Adrenal gland (tissue), 12 donors: ENCODE results near the gene FAM200B. TPM values are rescaled to one million over a fixed set of nuclear protein-coding genes. Genes with fewer than 3 reads are reported as not detected.

Source experiments
- DNase-seq, 7 donors: peaks; one replicate each; pipeline ENCODE4 v3.0.0-alpha.2; 2019 to 2020
- H3K27ac ChIP-seq, 5 donors: fragments of 200-600 bp; sonication (generic) in 4 of 5; 1 replicate in 3 of 5; 2 replicates in 2 of 5; pipeline versions ENCODE4 v1.5.1 to v1.8.0; 2016 to 2020; ENCODE audit warnings: mild to moderate bottlenecking in 1 of 5
- H3K27me3 ChIP-seq: fragments of 200-600 bp; 2 replicates; pipeline ENCODE4 v1.8.0; 2021
- H3K36me3 ChIP-seq, 2 donors: fragments of 200-600 bp; replicated peaks in 1 of 2; 1 replicate in 1 of 2; 2 replicates in 1 of 2; pipeline versions ENCODE4 v1.5.1 to v1.8.0; 2018 to 2022
- H3K4me1 ChIP-seq, 2 donors: fragments of 200-600 bp; replicated peaks in 1 of 2; 1 replicate in 1 of 2; 2 replicates in 1 of 2; pipeline versions ENCODE4 v1.5.1 to v1.8.0; 2018 to 2021
- H3K4me3 ChIP-seq, 4 donors: fragments of 200-600 bp; sonication (generic) in 3 of 4; one replicate each; pipeline ENCODE4 v1.5.1; 2016 to 2018
- H3K9me3 ChIP-seq, 3 donors: fragments of 200-600 bp; sonication (generic) in 1 of 3; replicated peaks in 1 of 3; 1 replicate in 2 of 3; 2 replicates in 1 of 3; pipeline versions ENCODE4 v1.5.1 to v1.8.0; 2016 to 2021
- CTCF ChIP-seq, 6 experiments: fragments of 450-650 bp in 4 of 6; fragments of 200-600 bp in 2 of 6; sonication (generic) in 1 of 6; IDR thresholded peaks; 1 replicate in 5 of 6; 2 replicates in 1 of 6; pipeline versions ENCODE4 v1.5.1 to v1.8.0; 2016 to 2021; ENCODE audit warnings: antibody characterized with exemption in 6 of 6, mild to moderate bottlenecking in 2 of 6, moderate library complexity in 1 of 6
- POLR2A ChIP-seq, 2 donors: fragments of 450-650 bp; IDR thresholded peaks; one replicate each; pipeline ENCODE4 v1.6.1; 2017; ENCODE audit warnings: antibody characterized with exemption in 2 of 2, mild to moderate bottlenecking in 2 of 2, moderate library complexity in 1 of 2
- WGBS, 4 donors: extraction: QIAGEN DNeasy Blood & Tissue Kit in 2 of 4; methylation state at CpG; one replicate each; pipeline versions ENCODE4 v1.1.5 to v1.1.7; 2013 to 2017; 5-methylcytosine and 5-hydroxymethylcytosine counted together
- intact Hi-C, 2 donors: fragments of 100-400 bp; cut with DNase I; formaldehyde crosslinking; loops; one replicate each; pipeline versions ENCODE4 v1.14.1 to v1.15.0; 2022 to 2023
- polyA plus RNA-seq, 3 donors: library from polyadenylated mRNA; stranded (reverse); fragments of 200-250 nt in 2 of 3; fragments of 350-450 nt in 1 of 3; fragmentation: Illumina TruSeq in 1 of 3; extraction: RNeasy Lipid Tissue Mini Kit (QIAGEN cat#74804) in 1 of 3; gene quantifications; one replicate each; pipeline ENCODE4 v1.2.3, GENCODE V29; 2013 to 2014
- total RNA-seq, 9 donors: library from RNA; depleted of rRNA in 4 of 9; stranded (reverse); fragments of >200 nt in 4 of 9; fragments of 120-200 nt in 1 of 9; fragmentation: NEBNext Ultra II Directional in 1 of 9; extraction: Animal tissue kit (Norgen Biotek cat#: 25700) in 1 of 9; gene quantifications; one replicate each; pipeline versions ENCODE4 v1.1.0 to v1.2.4, GENCODE V29; 2013 to 2023
- donor health status: healthy with polysubstance abuse.
- donor health status: Bipolar disorder and iron deficiency.
- donor health status: DM: yes; HTN: yes; CAD: no.
- donor health status: DM: no; HTN: no; CAD: no.
- donor health status: DM: no; HTN: no; CAD: no.
- donor health status: DM: yes; HTN: yes; CAD: no.

The FAM200B gene
- total and polyA plus RNA-seq, 12 donors = 32.0 to 90.3 (median 61.4) TPM

DNA sequence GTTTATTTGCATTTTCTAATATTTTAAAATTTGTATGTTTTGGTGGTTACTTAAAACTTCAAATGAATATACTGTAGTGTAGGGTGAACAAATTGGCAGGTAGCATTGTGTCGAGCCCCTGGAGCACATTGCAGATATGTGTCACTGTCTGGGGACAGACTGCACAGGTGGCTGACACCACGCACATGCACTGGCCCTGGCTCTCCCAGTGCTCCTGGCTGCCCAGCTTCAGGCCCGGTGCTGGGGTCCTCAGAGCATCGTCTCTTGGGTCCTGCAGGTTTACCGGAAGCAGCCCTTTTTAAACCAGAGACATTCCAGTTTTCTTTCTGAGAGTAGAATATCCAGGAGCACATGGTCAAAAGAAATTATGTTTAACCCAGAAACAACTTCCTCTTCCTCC is 36.8 kb downstream of the FAM200B start:
- Histone ChIP-seq H3K27ac (no peak overlapping the region), H3K36me3 (no peaks in the 10 kb centered on the region), H3K9me3 (no peaks in the 10 kb centered on the region), H3K27me3 (no peaks in the 10 kb centered on the region), H3K4me1 (peaks cover 0 to 17% of the 10 kb centered on the region in 2 donors), H3K4me3 (no peak overlapping the region)
- no peak for DNase-seq
- WGBS, 4 donors = 83 to 94% (median 87%) methylated on average over 5 of the region's 5 CpGs
- intact Hi-C loops = no loop called here
- TF ChIP-seq POLR2A (IDR thresholded peaks at IDR 0.05) (no peak), CTCF (IDR thresholded peaks at IDR 0.05) (no peak)

DNA sequence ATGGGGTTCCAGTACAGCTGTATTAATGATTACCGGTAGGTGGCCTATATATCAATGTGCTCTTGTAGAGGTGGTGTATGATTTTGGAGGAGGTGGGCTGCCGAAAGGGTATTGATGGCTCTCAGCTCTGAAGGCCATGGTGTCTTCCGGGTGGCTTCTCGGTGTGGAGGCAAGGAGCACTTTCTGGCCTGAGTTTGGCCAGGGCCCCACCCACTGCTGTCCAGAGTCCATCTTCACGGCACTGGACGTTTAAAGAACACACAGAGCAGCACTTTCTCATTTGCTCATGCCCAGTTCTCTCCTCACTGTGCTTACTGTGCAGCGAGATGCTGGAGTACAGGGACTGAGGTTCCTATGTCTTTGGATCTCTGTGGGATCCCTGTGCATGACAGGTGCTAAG is 37.3 kb downstream of the FAM200B start:
- Histone ChIP-seq H3K27me3 (no peaks in the 10 kb centered on the region), H3K9me3 (no peaks in the 10 kb centered on the region), H3K27ac (no peak overlapping the region), H3K36me3 (no peaks in the 10 kb centered on the region), H3K4me3 (no peak overlapping the region), H3K4me1 (peaks cover 0 to 17% of the 10 kb centered on the region in 2 donors)
- no peak for TF ChIP-seq CTCF (IDR thresholded peaks at IDR 0.05)
- TF ChIP-seq POLR2A (IDR thresholded peaks at IDR 0.05) = no peak
- 86 to 94% (median 92%) methylated on average over 7 of the region's 7 CpGs for WGBS, 4 donors
- intact Hi-C loops = no loop called here
- DNase-seq = no peak

DNA sequence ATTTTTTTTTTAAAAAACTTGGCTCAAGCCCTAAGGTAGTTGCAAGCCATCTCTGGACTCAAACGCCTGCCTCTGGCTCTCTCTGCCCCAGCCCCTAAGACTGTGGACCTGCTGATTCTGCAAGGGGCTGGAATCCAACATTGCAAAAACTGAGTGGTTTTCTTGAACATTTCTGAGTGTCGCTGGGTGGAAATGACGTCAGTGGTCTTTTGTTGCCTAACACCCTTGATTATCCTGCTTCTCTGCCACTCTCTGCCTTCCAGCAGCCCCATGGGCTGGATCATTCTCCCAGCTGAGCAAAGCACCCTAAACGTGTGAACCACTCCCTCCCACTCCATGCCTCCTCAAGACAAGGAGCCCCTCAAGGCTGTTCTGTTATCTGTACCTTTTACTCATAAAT is 37.9 kb downstream of the FAM200B start:
- Histone ChIP-seq H3K27me3 (no peaks in the 10 kb centered on the region), H3K4me3 (no peak overlapping the region), H3K36me3 (no peaks in the 10 kb centered on the region), H3K27ac (no peak overlapping the region), H3K9me3 (no peaks in the 10 kb centered on the region), H3K4me1 (peaks cover 0 to 17% of the 10 kb centered on the region in 2 donors)
- intact Hi-C loops = no loop called here
- DNase-seq = no peak
- TF ChIP-seq CTCF (IDR thresholded peaks at IDR 0.05) = no peak
- no peak for TF ChIP-seq POLR2A (IDR thresholded peaks at IDR 0.05)
- WGBS, 4 donors = 68 to 76% (median 72%) methylated on average over 4 of the region's 4 CpGs

- no peak for DNase-seq
- intact Hi-C loops = no loop called here
Observed at GRCh38 chr4:15720851-15721250, 39.2 kb downstream of the FAM200B start.

More at GRCh38 chr4:15720851-15721250, 39.2 kb downstream of the FAM200B start:
- WGBS, 4 donors = 81 to 91% (median 87%) methylated on average over 2 of the region's 2 CpGs
- Histone ChIP-seq H3K27me3 (no peaks in the 10 kb centered on the region), H3K27ac (no peak overlapping the region), H3K4me3 (no peak overlapping the region), H3K9me3 (no peaks in the 10 kb centered on the region), H3K4me1 (peaks cover 0 to 10% of the 10 kb centered on the region in 2 donors), H3K36me3 (no peaks in the 10 kb centered on the region)
- TF ChIP-seq POLR2A (IDR thresholded peaks at IDR 0.05) = no peak
- TF ChIP-seq CTCF (IDR thresholded peaks at IDR 0.05) = no peak
